C4-2B (cell line): Measurements from ENCODE around the gene JARID2.

Source experiments
- H3K27ac ChIP-seq: fragments of 450-650 bp; 2 replicates; pipeline ENCODE4 v1.5.1; 2017
- ZFX ChIP-seq: fragments of 450-650 bp; IDR thresholded peaks from 2 replicates; pipeline ENCODE4 v1.6.1; 2017
- TF ChIP-seq, protein P1 (sequence below): fragments of 450-650 bp; conservative IDR thresholded peaks from 2 replicates; pipeline ENCODE4 v1.5.1; 2017; ENCODE audit warnings: mild to moderate bottlenecking

JARID2 gene

DNA sequence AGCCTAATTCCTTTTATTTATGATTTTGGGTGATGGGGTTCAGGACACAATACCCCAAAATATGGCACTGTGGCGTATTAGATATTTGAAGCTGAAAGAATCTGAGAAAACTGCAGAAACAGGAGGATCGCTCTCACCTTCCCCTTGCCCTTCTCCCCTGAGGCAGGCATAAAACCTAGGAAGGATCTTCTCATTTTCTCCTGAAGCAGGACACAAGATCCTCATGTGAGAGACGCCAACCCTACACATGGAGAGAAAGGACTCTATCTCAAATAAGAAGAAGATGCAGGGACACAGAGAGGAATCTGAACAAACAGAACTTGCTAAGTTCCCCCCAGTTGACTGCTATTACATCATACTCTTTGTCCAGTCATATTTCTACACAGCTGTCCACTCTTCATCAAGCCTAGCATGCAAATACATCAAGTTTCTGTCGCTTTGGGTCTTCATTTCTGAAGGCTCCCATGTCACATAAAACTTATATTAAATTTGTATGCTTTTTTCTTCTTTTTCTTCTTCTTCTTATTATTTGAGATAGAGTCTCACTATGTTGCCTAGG is 307.9 kb downstream of the JARID2 start:
- TF ChIP-seq, protein P1, sequence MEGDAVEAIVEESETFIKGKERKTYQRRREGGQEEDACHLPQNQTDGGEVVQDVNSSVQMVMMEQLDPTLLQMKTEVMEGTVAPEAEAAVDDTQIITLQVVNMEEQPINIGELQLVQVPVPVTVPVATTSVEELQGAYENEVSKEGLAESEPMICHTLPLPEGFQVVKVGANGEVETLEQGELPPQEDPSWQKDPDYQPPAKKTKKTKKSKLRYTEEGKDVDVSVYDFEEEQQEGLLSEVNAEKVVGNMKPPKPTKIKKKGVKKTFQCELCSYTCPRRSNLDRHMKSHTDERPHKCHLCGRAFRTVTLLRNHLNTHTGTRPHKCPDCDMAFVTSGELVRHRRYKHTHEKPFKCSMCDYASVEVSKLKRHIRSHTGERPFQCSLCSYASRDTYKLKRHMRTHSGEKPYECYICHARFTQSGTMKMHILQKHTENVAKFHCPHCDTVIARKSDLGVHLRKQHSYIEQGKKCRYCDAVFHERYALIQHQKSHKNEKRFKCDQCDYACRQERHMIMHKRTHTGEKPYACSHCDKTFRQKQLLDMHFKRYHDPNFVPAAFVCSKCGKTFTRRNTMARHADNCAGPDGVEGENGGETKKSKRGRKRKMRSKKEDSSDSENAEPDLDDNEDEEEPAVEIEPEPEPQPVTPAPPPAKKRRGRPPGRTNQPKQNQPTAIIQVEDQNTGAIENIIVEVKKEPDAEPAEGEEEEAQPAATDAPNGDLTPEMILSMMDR: no peak
- no peak for TF ChIP-seq ZFX
- no peak overlapping the region for H3K27ac ChIP-seq

DNA sequence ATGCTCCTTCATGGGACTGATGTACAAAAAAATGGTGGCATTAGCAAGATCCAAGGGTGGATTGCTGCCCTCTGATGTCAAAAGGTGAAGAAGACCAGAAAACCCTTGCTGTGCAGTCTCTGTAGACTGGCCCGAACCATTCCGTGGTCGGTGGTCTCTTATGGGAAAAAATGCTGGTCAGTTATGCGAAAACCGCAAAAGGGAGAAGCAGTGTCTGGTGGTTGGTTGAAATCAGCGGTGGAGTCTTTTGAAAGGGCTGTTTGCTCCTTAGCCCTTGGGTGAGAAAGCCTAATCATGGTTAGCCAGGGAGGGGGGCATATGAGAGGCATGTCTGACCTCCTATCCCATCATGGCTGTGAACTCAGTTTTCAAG is 308.8 kb downstream of the JARID2 start:
- no peak overlapping the region for H3K27ac ChIP-seq
- TF ChIP-seq ZFX: no peak

DNA sequence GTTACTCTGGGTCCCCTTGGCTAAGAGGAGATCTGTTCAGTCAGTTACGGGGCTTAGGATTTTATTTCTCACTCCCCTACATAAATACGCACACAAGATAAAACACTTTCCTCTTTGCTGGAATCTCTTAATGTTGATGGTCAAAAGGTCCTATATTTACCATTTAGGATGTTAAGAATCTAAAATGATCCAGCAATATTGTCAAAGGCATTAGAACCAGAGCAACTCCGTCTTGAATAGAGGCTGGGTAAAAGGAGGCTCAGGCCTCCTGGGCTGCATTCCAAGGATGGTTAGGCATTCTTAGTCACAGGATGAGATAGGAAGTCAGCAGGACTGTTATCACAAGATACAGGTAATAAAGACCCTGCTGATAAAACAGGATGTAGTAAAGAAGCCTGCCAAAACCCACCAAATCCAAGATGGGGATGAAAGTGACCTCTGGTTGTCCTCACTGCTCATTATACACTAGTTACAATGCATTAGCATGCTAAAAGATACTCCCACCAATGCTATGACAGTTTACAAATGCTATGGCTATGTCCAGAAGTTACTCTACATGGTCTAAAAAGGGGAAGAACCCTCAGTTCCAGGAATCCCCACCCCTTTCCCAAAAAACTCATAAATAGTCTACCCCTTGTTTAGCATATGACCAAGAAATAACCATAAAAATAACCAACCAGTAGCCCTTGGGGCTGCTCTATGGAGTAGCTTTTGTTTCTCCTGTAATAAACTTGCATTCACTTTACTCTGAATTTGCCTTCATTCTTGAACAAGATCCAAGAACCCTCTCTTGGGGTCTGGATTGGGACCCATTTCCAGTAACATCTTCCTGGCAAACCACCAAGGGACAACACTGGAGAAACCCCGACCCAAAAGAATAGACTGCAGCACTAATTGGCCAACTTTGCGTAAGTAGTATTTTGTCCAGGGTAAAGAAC is 309.5 kb downstream of the JARID2 start:
- H3K27ac ChIP-seq: no peak overlapping the region
- TF ChIP-seq, protein P1: no peak
- no peak for TF ChIP-seq ZFX

DNA sequence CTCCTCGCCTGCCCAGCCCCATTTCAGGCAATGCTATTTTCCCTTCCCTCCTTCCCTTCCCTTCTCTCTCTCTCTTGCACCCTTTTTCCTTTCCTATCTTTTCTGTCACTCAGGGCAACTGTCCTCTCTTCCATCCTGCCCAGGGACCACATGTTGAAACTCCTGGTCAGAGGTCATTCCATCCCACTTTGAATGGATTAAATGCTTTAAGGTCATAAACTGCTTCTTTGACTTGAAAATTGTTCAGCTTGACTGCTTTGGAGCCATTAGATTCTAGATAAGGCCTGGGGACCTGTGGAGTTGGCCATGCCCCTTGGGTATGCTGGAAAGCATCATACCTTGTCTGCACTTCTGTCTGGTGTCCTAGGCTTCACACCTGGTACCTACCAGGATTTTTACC is 310.8 kb downstream of the JARID2 start:
- TF ChIP-seq, protein P1: no peak
- TF ChIP-seq ZFX: no peak
- no peak overlapping the region for H3K27ac ChIP-seq

DNA sequence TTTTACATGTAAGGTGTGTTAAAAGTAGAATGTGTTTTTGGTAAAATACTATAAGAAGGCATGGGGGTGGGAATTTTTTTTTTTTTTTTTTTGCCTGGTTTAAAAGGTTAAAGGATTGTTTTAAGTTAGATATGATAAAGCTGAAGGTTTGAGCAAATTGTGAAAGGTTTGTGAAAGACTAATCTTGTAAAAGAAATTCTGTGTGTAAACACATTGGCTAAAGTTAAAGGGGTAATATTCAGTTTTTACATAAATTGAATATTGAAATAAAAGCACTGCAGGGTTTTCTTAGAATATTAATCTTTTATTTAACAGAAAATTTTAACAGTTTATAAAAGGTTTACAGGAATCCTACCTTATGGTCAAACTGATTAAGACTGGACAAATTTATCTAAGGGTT is 311.3 kb downstream of the JARID2 start:
- H3K27ac ChIP-seq: no peak overlapping the region
- TF ChIP-seq ZFX: no peak
- TF ChIP-seq, protein P1: no peak

DNA sequence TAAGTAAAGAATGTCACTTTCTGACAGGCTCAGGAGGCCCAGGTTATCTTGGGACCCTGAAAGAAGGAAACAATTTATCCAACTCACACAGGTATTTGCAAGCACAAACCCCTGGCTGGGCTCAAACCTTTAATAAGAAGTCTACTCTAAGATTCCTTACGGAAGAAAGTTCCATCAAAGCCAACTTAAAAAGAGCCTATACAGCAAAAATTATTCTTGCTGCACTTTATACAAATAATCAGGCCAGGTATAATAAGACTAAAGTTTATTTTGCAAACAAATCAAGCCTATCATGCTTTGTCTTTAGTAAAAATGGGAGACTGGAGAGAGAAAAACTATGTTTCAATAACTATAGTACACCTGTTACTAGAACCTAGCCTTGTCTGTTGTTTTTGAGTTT is 314.8 kb downstream of the JARID2 start:
- TF ChIP-seq ZFX: no peak

DNA sequence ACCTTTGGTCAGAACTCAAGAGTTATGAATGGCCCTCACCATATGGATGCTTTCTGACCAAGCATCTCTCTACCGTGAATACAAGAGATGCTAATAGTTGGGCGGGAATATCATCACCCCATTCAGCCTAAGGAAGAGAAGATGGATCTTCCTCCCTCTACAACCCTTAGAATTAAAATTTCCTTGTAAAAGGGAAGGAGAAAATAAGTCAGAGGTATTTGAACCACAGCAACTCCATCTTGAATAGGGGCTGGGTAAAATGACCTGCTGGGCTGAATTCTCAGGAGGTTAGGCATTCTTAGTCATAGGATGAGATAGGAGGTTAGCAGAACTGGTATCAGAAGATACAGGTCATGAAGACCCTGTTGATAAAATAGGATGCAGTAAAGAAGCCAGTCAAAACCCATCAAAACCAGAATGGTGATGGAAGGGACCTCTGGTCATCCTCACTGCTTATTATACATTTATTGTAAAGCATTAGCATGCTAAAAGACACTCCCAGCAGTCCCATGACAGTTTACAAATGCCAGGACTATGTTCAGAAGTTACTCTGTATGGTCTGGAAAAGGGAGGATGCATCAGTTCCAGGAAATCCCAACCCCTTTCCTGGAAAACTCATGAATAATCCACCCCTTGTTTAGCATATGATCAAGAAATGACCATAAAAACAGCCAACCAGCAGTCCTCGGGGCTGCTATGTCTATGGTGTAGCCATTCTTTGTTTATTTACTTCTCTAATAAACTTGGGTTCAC is 315.8 kb downstream of the JARID2 start:
- TF ChIP-seq, protein P1: no peak
- H3K27ac ChIP-seq: no peak overlapping the region

More for the DNA sequence above, 314.8 kb downstream of the JARID2 start:
- H3K27ac ChIP-seq: no peak overlapping the region

DNA sequence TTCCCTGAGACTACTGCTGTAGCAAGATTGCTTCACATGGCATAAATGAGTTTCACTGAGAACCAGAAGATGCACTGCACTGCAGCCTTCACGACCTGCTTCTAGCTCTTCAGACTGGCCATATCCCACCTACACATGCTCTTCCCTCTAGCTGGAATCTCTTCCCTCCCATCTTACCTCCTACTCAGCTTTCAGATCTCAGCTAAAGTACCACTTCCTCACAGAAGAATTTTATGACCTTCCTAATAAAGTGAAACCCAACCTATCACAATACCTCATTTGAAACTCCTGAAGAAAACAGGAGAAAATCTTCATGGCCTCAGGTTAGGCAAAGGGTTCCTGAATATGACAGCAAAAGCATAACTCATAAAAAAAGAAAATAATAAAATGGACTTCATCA is 317.1 kb downstream of the JARID2 start:
- TF ChIP-seq ZFX: no peak
- TF ChIP-seq, protein P1: no peak
- no peak overlapping the region for H3K27ac ChIP-seq
